Cerebellar nuclear complex (tissue), 1 donor: ENCODE results near the gene RAD50.

ENCODE experiments used
- DNase-seq, 2 experiments: peaks; one replicate each; lab custom pipeline; 2025; lab: John Stamatoyannopoulos, UW

The RAD50 gene

GRCh38 chr5:132662004-132662401 is 105.2 kb downstream of the RAD50 start:
- DNase-seq, result no peak

- no peak for DNase-seq
Observed at GRCh38 chr5:132662925-132663770, 106.4 kb downstream of the RAD50 start.

- no peak for DNase-seq
Observed at GRCh38 chr5:132663771-132664695, 107.3 kb downstream of the RAD50 start.

- DNase-seq, result no peak
Observed at GRCh38 chr5:132664696-132665209, 108.0 kb downstream of the RAD50 start.

- DNase-seq, result no peak
Observed at GRCh38 chr5:132665574-132666080, 108.8 kb downstream of the RAD50 start.

GRCh38 chr5:132666310-132667123 is 109.7 kb downstream of the RAD50 start:
- DNase-seq, result no peak

- no peak for DNase-seq
Observed at GRCh38 chr5:132667309-132667708, 110.5 kb downstream of the RAD50 start.

- no peak for DNase-seq
Observed at GRCh38 chr5:132667761-132668705, 111.3 kb downstream of the RAD50 start.

GRCh38 chr5:132668706-132669454 is 112.1 kb downstream of the RAD50 start:
- no peak for DNase-seq

GRCh38 chr5:132669455-132669820 is 112.7 kb downstream of the RAD50 start:
- DNase-seq, result no peak

- DNase-seq, result no peak
Observed at GRCh38 chr5:132669966-132670882, 113.4 kb downstream of the RAD50 start.

GRCh38 chr5:132671000-132671399 is 114.2 kb downstream of the RAD50 start:
- DNase-seq, result no peak

GRCh38 chr5:132673488-132673887 is 116.7 kb downstream of the RAD50 start:
- DNase-seq, result no peak

GRCh38 chr5:132673939-132674630 is 117.3 kb downstream of the RAD50 start, which contains the start of gene IL4:
Gene IL4, plus strand, starts transcription at chr5:132673989. Its CDS starts 62 bp downstream, at chr5:132674051.
- DNase-seq, result no peak

- no peak for DNase-seq
Observed at GRCh38 chr5:132674671-132675506, 118.1 kb downstream of the RAD50 start.

- no peak for DNase-seq
Observed at GRCh38 chr5:132675936-132676689, 119.3 kb downstream of the RAD50 start.
